Kidney (tissue), 14 donors: Measurements from ENCODE around the gene ATL1. TPM values are rescaled to one million over a fixed set of nuclear protein-coding genes. Genes with fewer than 3 reads are reported as not detected.
A peak's percentile ranks its signal among the peaks of the same experiment; 100 is the strongest.

Experiments used
- DNase-seq, 5 donors: peaks; one replicate each; pipeline ENCODE4 v3.0.0-alpha.2; 2013 to 2020
- FAIRE-seq: peaks from 2 replicates; lab custom pipeline; 2012; peaks lifted over from hg19 to GRCh38; lab: Jason Lieb, UNC
- H3K27ac ChIP-seq, 2 donors: one replicate each; pipeline ENCODE4 v1.7.0; 2013; ENCODE audit warnings: low read depth in 2 of 2, low read length in 2 of 2, inconsistent platforms in 1 of 2
- H3K27me3 ChIP-seq: one replicate; pipeline ENCODE4 v1.7.1; 2013; ENCODE audit warnings: low read length, inconsistent platforms; ENCODE audit not compliant: control insufficient read depth, insufficient read depth
- H3K36me3 ChIP-seq, 3 donors: one replicate each; pipeline versions ENCODE4 v1.7.0 to v1.7.1; 2013; ENCODE audit warnings: low read length in 3 of 3, control low read depth in 1 of 3, inconsistent platforms in 1 of 3; ENCODE audit not compliant: insufficient read depth in 3 of 3, control insufficient read depth in 2 of 3
- H3K4me1 ChIP-seq, 3 donors: one replicate each; pipeline versions ENCODE4 v1.7.0 to v1.7.1; 2013; ENCODE audit warnings: low read length in 3 of 3, inconsistent platforms in 1 of 3, low read depth in 1 of 3; ENCODE audit not compliant: control insufficient read depth in 2 of 3, insufficient read depth in 2 of 3
- H3K4me3 ChIP-seq, 3 donors: one replicate each; pipeline versions ENCODE4 v1.7.0 to v1.8.1; 2013; ENCODE audit warnings: low read length in 3 of 3, control low read depth in 1 of 3, inconsistent platforms in 1 of 3
- H3K9ac ChIP-seq, 3 donors: one replicate each; pipeline versions ENCODE4 v1.7.0 to v1.7.1; 2013; ENCODE audit warnings: low read length in 3 of 3, control low read depth in 1 of 3, inconsistent platforms in 1 of 3
- H3K9me3 ChIP-seq, 3 donors: one replicate each; pipeline versions ENCODE4 v1.7.0 to v1.7.1; 2013; ENCODE audit warnings: low read length in 3 of 3, control low read depth in 1 of 3, inconsistent platforms in 1 of 3; ENCODE audit not compliant: control insufficient read depth in 2 of 3, insufficient read depth in 1 of 3
- CTCF ChIP-seq: IDR thresholded peaks from 3 replicates; pipeline ENCODE4 v1.5.1; 2012; ENCODE audit warnings: mild to moderate bottlenecking, moderate library complexity, borderline replicate concordance; ENCODE audit not compliant: insufficient read depth; ENCODE audit errors: extremely low read depth
- intact Hi-C: fragments of 100-400 bp; cut with DNase I; formaldehyde crosslinking; loops from one replicate; pipeline ENCODE4 v1.11.1; 2022
- polyA plus RNA-seq: library from polyadenylated mRNA; stranded (reverse); fragments of 350-450 nt; fragmentation: Illumina TruSeq; extraction: RNeasy Lipid Tissue Mini Kit (QIAGEN cat#74804); gene quantifications from one replicate; pipeline ENCODE4 v1.2.3, GENCODE V29; 2014; ENCODE audit warnings: low read depth, low replicate concordance; ENCODE audit not compliant: insufficient read depth
- total RNA-seq: library from RNA; stranded (reverse); fragmentation: NEBNext Ultra II Directional; extraction: Animal tissue kit (Norgen Biotek cat#: 25700); gene quantifications from one replicate; pipeline ENCODE4 v1.2.1, GENCODE V29; 2021
- donor health status: control.
- donor health status: control.
- donor health status: control.
- donor health status: control.
- donor health status: control.
- donor health status: DM: yes; HTN: yes; CAD: no.
- donor health status: Normal renal cell carcinoma (clear cell type).

ATL1 gene
- total and polyA plus RNA-seq, 2 donors from 2014 or later, result 4.0 to 5.9 TPM

DNA sequence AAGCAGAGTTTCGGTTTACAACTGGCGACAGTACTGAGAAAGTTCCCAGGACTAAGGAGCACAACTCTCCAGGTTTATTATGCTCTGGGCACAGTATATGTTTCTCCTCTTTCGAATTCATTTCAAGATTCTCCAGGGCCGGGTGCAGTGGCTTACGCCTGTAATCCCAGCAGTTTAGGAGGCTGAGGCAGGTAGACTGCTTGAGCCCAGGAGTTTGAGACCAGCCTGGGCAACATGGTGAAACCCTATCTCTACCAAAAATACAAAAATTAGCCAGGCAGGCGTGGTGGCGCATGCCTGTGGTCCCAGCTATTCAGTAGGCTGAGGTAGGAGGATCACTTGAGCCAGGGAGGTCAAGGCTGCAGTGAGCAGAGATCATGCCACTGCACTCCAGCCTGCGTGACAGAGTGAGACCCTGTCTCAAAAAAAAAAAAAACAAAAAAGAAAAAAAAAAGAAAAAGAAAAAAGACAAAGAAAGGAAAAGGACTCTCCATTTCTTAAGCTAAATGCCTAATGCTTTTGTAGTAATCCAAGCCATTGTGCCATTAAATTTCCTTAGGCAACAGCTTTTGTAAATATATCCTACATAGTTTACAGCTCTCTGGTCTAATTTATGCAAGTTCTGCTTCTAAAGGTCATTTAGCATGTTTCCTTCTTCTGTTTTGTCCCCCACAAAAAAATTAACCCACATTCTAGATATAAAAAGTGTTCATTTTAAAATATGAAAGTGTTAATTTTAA is 34.8 kb downstream of the ATL1 start:
- Histone ChIP-seq H3K27ac (no peak overlapping the region), H3K9ac (no peak overlapping the region), H3K27me3 (no peaks in the 10 kb centered on the region), H3K4me1 (no peaks in the 10 kb centered on the region), H3K4me3 (no peak overlapping the region), H3K36me3 (no peaks in the 10 kb centered on the region), H3K9me3 (no peaks in the 10 kb centered on the region)
- DNase-seq (peak in 3 of 5 donors; percentile 24 to 31 (median 25)), FAIRE-seq (no peak)
- intact Hi-C loops, result no loop called here
- no peak for TF ChIP-seq CTCF

DNA sequence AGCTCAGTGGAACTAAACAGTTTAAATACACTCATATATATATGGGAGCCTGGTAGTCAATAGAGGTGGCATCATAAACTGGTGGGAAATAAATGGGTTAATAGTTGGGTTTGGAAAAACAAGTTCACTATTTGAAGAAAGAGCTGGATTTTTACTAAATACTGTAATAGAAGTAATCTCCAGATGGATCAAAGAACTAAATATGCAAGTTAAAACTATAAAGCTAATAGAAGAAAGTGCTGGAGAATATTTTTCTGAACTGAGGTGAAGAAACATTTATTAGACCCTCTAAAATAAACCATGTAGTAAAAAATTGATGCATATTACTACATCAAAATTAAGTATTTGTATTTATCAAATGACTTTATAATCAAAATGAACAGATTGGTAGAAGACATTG is 38.8 kb downstream of the ATL1 start:
- no peaks in the 10 kb centered on the region for H3K4me1 ChIP-seq
- FAIRE-seq, result no peak

GRCh38 chr14:50599700-50600444 is 39.9 kb downstream of the ATL1 start:
- H3K4me3 ChIP-seq, result no peak overlapping the region
- no peaks in the 10 kb centered on the region for H3K27me3 ChIP-seq
- H3K27ac ChIP-seq, result no peak overlapping the region
- DNase-seq, result peak in 2 of 5 donors; percentile 36 to 64
- intact Hi-C loops, result no loop called here
- no peaks in the 10 kb centered on the region for H3K9me3 ChIP-seq
- FAIRE-seq, result peak; percentile 90
- H3K4me1 ChIP-seq, result no peaks in the 10 kb centered on the region
- H3K36me3 ChIP-seq, result no peaks in the 10 kb centered on the region
- H3K9ac ChIP-seq, result no peak overlapping the region
- peak; percentile 50 for TF ChIP-seq CTCF

More for the DNA sequence above, 38.8 kb downstream of the ATL1 start:
- H3K4me3 ChIP-seq, result no peak overlapping the region
- intact Hi-C loops, result no loop called here
- no peaks in the 10 kb centered on the region for H3K36me3 ChIP-seq
- H3K27ac ChIP-seq, result no peak overlapping the region
- H3K27me3 ChIP-seq, result no peaks in the 10 kb centered on the region
- no peaks in the 10 kb centered on the region for H3K9me3 ChIP-seq
- H3K9ac ChIP-seq, result no peak overlapping the region
- no peak for DNase-seq
- TF ChIP-seq CTCF, result no peak
